GDM1 (cell line): ENCODE data around the gene ACSS1.

Source experiments
- DNase-seq: peaks from one replicate; lab custom pipeline; 2025; lab: John Stamatoyannopoulos, UW

The ACSS1 gene

DNA sequence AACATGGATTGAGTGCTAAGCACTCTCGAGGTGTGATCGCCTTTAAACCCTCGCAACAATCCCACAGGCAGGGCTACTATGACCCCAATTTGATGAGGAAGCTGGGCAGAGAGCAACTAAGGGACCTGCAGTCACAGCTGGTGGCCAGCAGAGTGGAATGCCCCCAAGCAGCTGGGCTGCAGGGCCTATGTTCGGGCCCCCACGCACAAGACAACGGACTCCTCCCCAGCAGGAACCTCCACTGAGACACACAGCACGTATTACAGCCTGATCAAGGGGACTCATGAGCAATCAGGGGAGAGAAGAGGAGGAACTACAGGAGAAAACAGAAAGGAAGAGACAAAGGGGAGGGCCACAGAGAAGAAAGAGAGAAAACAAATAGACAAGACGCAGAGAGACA lies 87.2 kb downstream of the ACSS1 start:
- DNase-seq = no peak

- no peak for DNase-seq
Measured at GRCh38 chr20:24970030-24970553, 87.8 kb downstream of the ACSS1 start.

GRCh38 chr20:24969186-24970029 lies 88.5 kb downstream of the ACSS1 start:
- no peak for DNase-seq

DNA sequence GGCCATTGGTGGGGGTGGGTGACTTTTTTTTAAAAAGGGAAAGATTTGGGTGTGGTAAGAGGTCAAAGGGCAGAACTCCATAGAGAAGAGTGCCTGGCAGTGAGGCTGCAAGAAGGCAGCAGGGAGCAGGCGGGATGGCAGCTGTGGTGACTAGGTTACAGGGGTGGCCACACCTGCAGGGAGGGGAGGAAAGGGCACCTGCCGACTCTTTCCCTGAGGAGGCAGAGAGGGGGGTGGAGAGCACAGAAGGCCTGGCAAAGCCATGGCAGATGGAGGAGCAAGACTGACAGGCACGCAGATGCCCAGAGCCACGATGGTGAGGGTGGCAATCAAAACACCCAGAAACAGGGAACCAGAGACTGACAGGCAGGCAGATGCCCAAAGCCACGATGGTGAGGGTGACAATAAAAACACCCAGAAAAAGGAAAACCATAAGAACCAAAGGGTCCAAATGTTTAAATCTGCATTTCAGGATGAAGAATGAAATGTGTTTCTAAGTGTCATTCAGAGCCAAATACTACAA lies 89.6 kb downstream of the ACSS1 start:
- no peak for DNase-seq

- no peak for DNase-seq
Measured at GRCh38 chr20:24966317-24967012, 91.5 kb downstream of the ACSS1 start.

- no peak for DNase-seq
Measured at GRCh38 chr20:24965065-24965919, 92.6 kb downstream of the ACSS1 start.

GRCh38 chr20:24964506-24964840 lies 93.5 kb downstream of the ACSS1 start:
- no peak for DNase-seq

- no peak for DNase-seq
Measured at GRCh38 chr20:24963672-24964505, 94.0 kb downstream of the ACSS1 start.

GRCh38 chr20:24962510-24962909 lies 95.4 kb downstream of the ACSS1 start:
- DNase-seq = no peak

GRCh38 chr20:24962182-24962492 lies 95.8 kb downstream of the ACSS1 start:
- no peak for DNase-seq

GRCh38 chr20:24961384-24962181 lies 96.4 kb downstream of the ACSS1 start:
- no peak for DNase-seq

GRCh38 chr20:24960861-24961260 lies 97.1 kb downstream of the ACSS1 start:
- DNase-seq = no peak

GRCh38 chr20:24960302-24960801 lies 97.6 kb downstream of the ACSS1 start:
- DNase-seq = no peak

- no peak for DNase-seq
Measured at GRCh38 chr20:24959591-24960301, 98.2 kb downstream of the ACSS1 start.

GRCh38 chr20:24958506-24959385 lies 99.2 kb downstream of the ACSS1 start:
- no peak for DNase-seq

GRCh38 chr20:24957326-24958016 lies 100.5 kb downstream of the ACSS1 start:
- no peak for DNase-seq
